WI38 (cell line): Measurements from ENCODE around the gene RHEX.
"Not testable (repeated sequence)": the region's sequence is repeated elsewhere in the genome, so short reads cannot be mapped to it uniquely, and the experiment has no call there.

Experiments used
- H3K4me3 ChIP-seq: 2 replicates; pipeline ENCODE4 v1.5.1; 2011; ENCODE audit warnings: low read depth, mild to moderate bottlenecking, control low read depth, low read length
- TF ChIP-seq, protein P1 (sequence below): IDR thresholded peaks from 2 replicates; pipeline ENCODE4 v1.5.1; 2012; ENCODE audit warnings: low read depth, mild to moderate bottlenecking, control low read depth, low read length

The RHEX gene, protein sequence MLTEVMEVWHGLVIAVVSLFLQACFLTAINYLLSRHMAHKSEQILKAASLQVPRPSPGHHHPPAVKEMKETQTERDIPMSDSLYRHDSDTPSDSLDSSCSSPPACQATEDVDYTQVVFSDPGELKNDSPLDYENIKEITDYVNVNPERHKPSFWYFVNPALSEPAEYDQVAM

DNA sequence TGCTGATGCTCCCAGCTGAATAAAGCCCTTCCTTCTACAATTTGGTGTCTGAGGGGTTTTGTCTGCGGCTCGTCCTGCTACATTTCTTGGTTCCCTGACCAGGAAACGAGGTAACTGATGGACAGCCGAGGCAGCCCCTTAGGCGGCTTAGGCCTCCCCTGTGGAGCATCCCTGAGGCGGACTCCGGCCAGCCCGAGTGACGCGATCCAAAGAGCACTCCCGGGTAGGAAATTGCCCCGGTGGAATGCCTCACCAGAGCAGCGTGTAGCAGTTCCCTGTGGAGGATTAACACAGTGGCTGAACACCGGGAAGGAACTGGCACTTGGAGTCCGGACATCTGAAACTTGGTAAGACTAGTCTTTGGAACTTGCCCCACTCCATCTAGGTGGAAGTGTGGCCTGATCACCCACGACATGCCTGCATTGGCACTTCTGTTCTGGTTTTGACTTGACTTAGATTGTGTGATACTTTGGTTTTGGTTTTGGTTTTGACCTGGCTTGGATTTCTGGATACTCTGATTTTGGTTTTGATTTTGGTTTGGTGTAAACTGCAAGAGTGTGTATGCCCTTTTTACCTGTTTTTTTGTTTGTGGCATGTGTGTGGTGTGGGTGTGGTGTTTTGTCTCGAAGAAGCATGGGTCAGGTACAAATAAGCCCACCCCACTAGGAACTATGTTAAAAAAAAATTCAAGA, at the start of gene RHEX:
Gene RHEX, plus strand, starts transcription at position 255 of the 692 bp plus-strand sequence. CDS start 44,656 bp downstream, outside the sequence.
- H3K4me3 ChIP-seq, result not testable (repeated sequence)

DNA sequence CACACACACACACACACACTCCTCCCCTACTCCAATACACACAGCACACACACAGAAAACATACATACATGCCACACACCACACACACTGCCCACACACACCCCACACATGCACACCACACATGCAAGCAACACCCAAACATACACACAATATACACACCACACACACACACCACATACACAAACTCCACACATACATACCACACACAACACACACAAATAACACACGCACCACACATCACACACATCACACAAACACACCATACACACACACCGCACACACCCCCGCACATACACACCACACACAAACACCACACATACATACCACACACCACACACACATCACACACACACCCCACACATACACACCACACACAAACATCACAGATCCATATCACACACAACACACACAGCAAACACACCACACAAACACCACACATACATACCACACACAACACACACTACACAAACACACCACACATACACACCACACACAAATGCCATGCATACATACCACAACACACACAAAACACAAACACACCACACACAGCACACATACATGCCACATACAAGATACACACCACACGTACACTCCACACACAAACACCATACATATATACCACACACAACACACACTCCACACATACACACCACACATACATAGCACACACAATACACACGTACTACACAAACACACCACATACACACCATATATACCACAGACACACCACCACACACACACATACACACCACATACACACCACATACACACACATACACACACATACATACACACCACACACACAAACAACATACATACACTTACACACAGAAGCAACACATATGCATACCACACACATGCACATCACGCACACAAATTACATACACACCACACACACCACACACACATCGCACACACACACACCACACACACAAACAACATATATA, 48.8 kb upstream of the RHEX start:
- TF ChIP-seq, protein P1, sequence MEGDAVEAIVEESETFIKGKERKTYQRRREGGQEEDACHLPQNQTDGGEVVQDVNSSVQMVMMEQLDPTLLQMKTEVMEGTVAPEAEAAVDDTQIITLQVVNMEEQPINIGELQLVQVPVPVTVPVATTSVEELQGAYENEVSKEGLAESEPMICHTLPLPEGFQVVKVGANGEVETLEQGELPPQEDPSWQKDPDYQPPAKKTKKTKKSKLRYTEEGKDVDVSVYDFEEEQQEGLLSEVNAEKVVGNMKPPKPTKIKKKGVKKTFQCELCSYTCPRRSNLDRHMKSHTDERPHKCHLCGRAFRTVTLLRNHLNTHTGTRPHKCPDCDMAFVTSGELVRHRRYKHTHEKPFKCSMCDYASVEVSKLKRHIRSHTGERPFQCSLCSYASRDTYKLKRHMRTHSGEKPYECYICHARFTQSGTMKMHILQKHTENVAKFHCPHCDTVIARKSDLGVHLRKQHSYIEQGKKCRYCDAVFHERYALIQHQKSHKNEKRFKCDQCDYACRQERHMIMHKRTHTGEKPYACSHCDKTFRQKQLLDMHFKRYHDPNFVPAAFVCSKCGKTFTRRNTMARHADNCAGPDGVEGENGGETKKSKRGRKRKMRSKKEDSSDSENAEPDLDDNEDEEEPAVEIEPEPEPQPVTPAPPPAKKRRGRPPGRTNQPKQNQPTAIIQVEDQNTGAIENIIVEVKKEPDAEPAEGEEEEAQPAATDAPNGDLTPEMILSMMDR, result no peak
- no peak overlapping the region for H3K4me3 ChIP-seq

DNA sequence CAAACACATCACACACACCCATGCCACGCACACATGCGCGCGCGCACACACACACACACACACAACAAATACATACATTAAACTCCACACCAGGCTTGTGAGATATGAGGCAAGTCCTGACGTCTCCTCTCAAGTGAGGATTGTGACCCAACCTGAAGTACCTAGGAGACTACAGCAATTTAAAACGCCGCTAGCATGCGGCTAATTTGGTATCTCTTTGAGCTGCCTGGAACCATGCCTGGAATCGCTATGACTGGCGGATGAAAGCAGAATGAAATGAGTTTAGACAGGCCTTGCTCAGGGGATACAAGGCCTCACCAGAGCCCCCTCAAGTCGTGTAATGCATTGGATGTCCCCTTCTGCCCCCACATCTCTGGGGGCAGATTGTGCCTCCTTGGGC, 48.1 kb upstream of the RHEX start:
- H3K4me3 ChIP-seq, result no peak overlapping the region
- TF ChIP-seq, protein P1, result no peak

DNA sequence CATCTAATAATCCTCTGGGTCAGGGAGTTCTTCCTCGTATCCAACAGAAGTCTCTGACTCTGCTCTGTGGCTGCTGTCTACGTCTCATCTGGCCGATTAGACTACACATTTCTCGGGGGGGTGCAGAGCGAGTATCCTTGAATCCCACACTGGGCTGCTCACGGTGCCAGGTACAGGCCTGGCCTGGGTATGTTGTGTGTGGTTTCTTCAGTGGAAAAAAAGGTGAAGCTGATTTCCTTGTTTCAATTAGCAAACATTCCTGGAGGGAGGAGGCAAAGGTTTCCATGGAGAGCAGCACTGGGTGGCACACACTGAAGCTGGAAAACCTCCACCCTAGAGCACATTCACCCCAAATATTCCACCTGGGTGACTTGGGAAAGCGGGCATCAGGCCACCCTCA, 47.7 kb upstream of the RHEX start:
- TF ChIP-seq, protein P1, result no peak
- H3K4me3 ChIP-seq, result no peak overlapping the region

DNA sequence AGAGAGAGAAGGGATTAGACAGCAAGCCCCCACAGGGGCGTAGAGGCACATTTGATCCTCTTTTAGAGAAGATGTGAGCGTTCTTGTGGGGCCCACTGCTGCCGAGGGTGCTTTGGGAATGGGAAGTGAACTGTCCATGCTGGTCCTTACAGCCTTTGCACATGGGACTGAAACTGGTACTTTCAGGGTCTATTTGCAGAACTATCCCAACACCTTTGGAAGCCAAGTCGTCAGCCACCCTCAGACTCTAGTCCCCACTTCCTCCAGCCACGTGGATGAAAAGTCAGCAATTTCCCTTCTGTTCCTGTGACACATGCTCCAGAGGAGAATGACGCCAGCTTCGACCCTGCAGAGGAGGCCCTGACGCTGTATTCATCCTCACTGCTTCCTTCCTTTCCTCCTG, 47.2 kb upstream of the RHEX start:
- TF ChIP-seq, protein P1, result no peak
- no peak overlapping the region for H3K4me3 ChIP-seq

DNA sequence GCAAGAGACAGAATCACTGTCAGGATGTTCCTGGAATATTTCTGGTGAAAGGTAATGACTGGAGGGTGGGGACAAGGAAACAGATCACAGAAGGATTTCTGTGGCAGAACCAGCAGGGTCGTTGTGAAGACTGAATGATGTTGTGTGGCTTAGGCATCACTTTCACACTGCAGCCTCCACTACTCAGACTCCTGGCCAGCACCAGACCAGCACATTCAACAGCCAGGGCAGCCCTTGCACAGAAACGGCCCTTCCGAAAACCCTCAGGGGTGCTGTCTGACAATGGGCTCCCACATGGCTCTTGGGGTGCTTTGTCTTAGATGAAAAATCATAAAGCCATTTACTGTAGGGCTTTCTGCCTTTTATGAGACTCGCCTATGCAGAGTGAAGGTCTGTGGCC, 46.0 kb upstream of the RHEX start:
- TF ChIP-seq, protein P1, result no peak
- H3K4me3 ChIP-seq, result no peak overlapping the region

DNA sequence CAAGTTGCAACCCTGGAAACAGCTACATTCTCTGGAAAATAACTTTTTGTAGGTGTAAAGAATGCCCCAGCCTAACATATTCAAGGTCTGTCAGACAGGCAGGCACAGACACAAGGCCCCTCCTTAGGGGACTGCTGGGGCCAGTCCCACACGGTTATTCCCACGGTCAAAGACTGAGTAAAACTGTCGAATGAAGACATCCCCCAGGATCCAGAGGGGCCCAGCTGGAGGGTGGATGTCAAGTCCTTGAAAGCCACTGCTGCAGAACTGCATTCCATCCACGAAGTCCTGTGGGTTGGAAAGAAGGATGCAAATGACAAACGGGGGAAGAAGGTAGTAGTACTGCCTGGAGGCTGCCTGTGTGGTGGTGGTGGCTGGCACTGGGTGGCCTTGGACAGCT, 42.9 kb upstream of the RHEX start:
- H3K4me3 ChIP-seq, result no peak overlapping the region
- TF ChIP-seq, protein P1, result no peak
